ENCODE results near the gene LGR6. TPM values are rescaled to one million over a fixed set of nuclear protein-coding genes. Genes with fewer than 3 reads are reported as not detected.

LGR6 gene
- total and polyA plus RNA-seq, 10 of the 15 experiments (the other 5 are each of a cell fraction or from before 2014, with no cell fraction given), result not detected

GRCh38 chr1:202187697-202188407 lies 5.7 kb upstream of the LGR6 start (continued):
- TF ChIP-seq CUX1 (IDR thresholded peaks at IDR 0.05; ENCODE audit: insufficient replicate concordance, low read depth, low read length) (no peak), MTA3 (IDR thresholded peaks at IDR 0.05; ENCODE audit: borderline replicate concordance, low read length) (no peak), NR2F1 (conservative IDR thresholded peaks at IDR 0.05) (no peak), HSF1 (IDR thresholded peaks at IDR 0.05; ENCODE audit: low read depth, low read length) (no peak), POLR2AphosphoS2 (IDR thresholded peaks at IDR 0.05; ENCODE audit: low read depth, low read length) (no peak), CBX5 (IDR thresholded peaks at IDR 0.05; ENCODE audit: low read depth) (no peak), JUNB (IDR thresholded peaks at IDR 0.05) (no peak)
